ENCODE data around the gene CLIC5. TPM values are rescaled to one million over a fixed set of nuclear protein-coding genes. Genes with fewer than 3 reads are reported as not detected.

CLIC5 gene
- total and polyA plus RNA-seq, 2 of the 8 experiments (the other 6 are each of a cell fraction or from before 2014, with no cell fraction given): 0.12 to 0.15 TPM

GRCh38 chr6:45892696-45893245 is 122.9 kb downstream of the CLIC5 start:
- CTCF ChIA-PET (ENCODE audit: partially characterized antibody): interaction anchor here (0.5 to 1.9 kb wide), 2 partner anchors 7 to 327 kb away, joined by 3 to 4 read pairs; no protein-coding TSS in a partner anchor
- no peak overlapping the region for H3K9ac ChIP-seq (replicated peaks in 1 of 4; ENCODE audit: extremely low read depth in 1 of 4, low read depth in 3 of 4, low read length in 3 of 4)
- H3K23me2 ChIP-seq (ENCODE audit: low read depth, low read length): no peaks in the 10 kb centered on the region
- no peaks in the 10 kb centered on the region for H3K27me3 ChIP-seq (replicated peaks in 1 of 4; ENCODE audit: control insufficient read depth in 3 of 4, extremely low read depth in 1 of 4, insufficient read depth in 3 of 4, low read length in 3 of 4)
- H3K4me1 ChIP-seq (replicated peaks in 1 of 4; ENCODE audit: control insufficient read depth in 3 of 4, insufficient read depth in 4 of 4, low read length in 3 of 4): no peaks in the 10 kb centered on the region
- H4K91ac ChIP-seq (replicated peaks; ENCODE audit: insufficient read length, low read length): no peak overlapping the region
- POLR2A ChIA-PET (ENCODE audit: partially characterized antibody): no interaction called here
- no peak overlapping the region for H3K4me2 ChIP-seq (ENCODE audit: insufficient read depth in 1 of 2, low read depth in 2 of 2, low read length in 2 of 2)
- no peak overlapping the region for H3K4me3 ChIP-seq (ENCODE audit: extremely low read depth in 1 of 4, insufficient read depth in 2 of 4, low read depth in 3 of 4, low read length in 4 of 4)
- TF ChIP-seq HDAC2 (IDR thresholded peaks at IDR 0.05; ENCODE audit: borderline replicate concordance in 1 of 2, low read depth in 2 of 2, low read length in 2 of 2) (no peak), CBX5 (IDR thresholded peaks at IDR 0.05; ENCODE audit: low read depth, low read length) (no peak), SIRT6 (IDR thresholded peaks at IDR 0.05; ENCODE audit: low read length) (no peak), SIX5 (IDR thresholded peaks at IDR 0.05; ENCODE audit: low read depth, low read length) (no peak), RBBP5 (IDR thresholded peaks at IDR 0.05; ENCODE audit: borderline replicate concordance, low read depth, low read length) (no peak), SIN3A (conservative IDR thresholded peaks at IDR 0.05 in 1 of 2, IDR thresholded peaks at IDR 0.05 in 1 of 2; ENCODE audit: low read depth in 1 of 2, low read length in 2 of 2) (no peak)
- H3K23ac ChIP-seq (ENCODE audit: insufficient read length): no peak overlapping the region
- no peak overlapping the region for H2BK20ac ChIP-seq (ENCODE audit: low read length)
- H2BK15ac ChIP-seq (ENCODE audit: low read length): no peak overlapping the region
- no peak overlapping the region for H4K5ac ChIP-seq (ENCODE audit: insufficient read length, low read depth, low read length)
- DNase-seq (ENCODE audit: low read depth in 1 of 2, low spot score in 2 of 2): no peak
- no peaks in the 10 kb centered on the region for H4K20me1 ChIP-seq (replicated peaks in 1 of 2; ENCODE audit: control insufficient read depth in 1 of 2, insufficient read depth in 2 of 2, low read length in 2 of 2)
- no peak overlapping the region for H2AFZ ChIP-seq (ENCODE audit: low read length)
- no peak overlapping the region for H3K14ac ChIP-seq (ENCODE audit: insufficient read length)
- H3K27ac ChIP-seq (ENCODE audit: low read depth, low read length): no peak overlapping the region
- H3K4ac ChIP-seq (replicated peaks; ENCODE audit: insufficient read length, low read depth, low read length): no peak overlapping the region
- no peaks in the 10 kb centered on the region for H3K36me3 ChIP-seq (ENCODE audit: control insufficient read depth in 2 of 4, insufficient read depth in 4 of 4, low read length in 3 of 4)
- H3K18ac ChIP-seq (ENCODE audit: extremely low read depth, low read length): no peak overlapping the region
- no peak overlapping the region for H2BK5ac ChIP-seq (ENCODE audit: low read depth, low read length)
- no peak overlapping the region for H2AK5ac ChIP-seq (ENCODE audit: low read depth, low read length)
- H2BK12ac ChIP-seq (ENCODE audit: low read depth, low read length): no peak overlapping the region
- no peak overlapping the region for H3K56ac ChIP-seq (replicated peaks; ENCODE audit: insufficient read length, low read depth, low read length)
- WGBS, 2 experiments (ENCODE audit: extremely low coverage in 1 of 2, insufficient coverage in 1 of 2, insufficient read length in 1 of 2, insufficient replicate concordance in 2 of 2, low coverage in 1 of 2, low lambda C conversion rate in 2 of 2, missing lambda C conversion rate in 1 of 2): 81% methylated on average over 4 of the region's 4 CpGs; no CpG with 5 or more reads in 1 of the 2 experiments
- no peak overlapping the region for H4K8ac ChIP-seq (ENCODE audit: extremely low read depth, insufficient read depth, low read length)
- H2BK120ac ChIP-seq (replicated peaks; ENCODE audit: low read depth, low read length): no peak overlapping the region
- no peaks in the 10 kb centered on the region for H3K79me1 ChIP-seq (ENCODE audit: low read depth, low read length)
- no peak for FAIRE-seq
- no peaks in the 10 kb centered on the region for H3K79me2 ChIP-seq (ENCODE audit: control insufficient read depth in 1 of 2, insufficient read depth in 2 of 2, low read length in 2 of 2)
- H3K9me3 ChIP-seq (ENCODE audit: insufficient read depth in 2 of 2, low read depth in 1 of 2, low read length in 1 of 2): no peaks in the 10 kb centered on the region

Measured in H1 (cell line).